ENCODE results near the gene PALLD. TPM values are rescaled to one million over a fixed set of nuclear protein-coding genes. Genes with fewer than 3 reads are reported as not detected.

PALLD gene
- total RNA-seq, 1 donor from 2014 or later, result 85.7 TPM

GRCh38 chr4:168712316-168712890, 215.6 kb downstream of the PALLD start:
- Histone ChIP-seq H3F3A (ENCODE audit: low read depth) (no peaks in the 10 kb centered on the region), H2AFZ (replicated peaks) (no peak overlapping the region), H3K36me3 (peaks cover 5% of the 10 kb centered on the region), H3K4me1 (peaks cover 8% of the 10 kb centered on the region), H3K79me2 (ENCODE audit: low read depth) (no peaks in the 10 kb centered on the region), H3K27me3 (no peaks in the 10 kb centered on the region), H3K27ac (no peak overlapping the region), H3K9me3 (ENCODE audit: low read depth) (no peaks in the 10 kb centered on the region), H3K9ac (no peak overlapping the region), H3K4me2 (no peak overlapping the region), H4K20me1 (ENCODE audit: low read depth) (no peaks in the 10 kb centered on the region), H3K4me3 (no peak overlapping the region)
- DNase-seq (ENCODE audit: low spot score), result no peak
- H3K4me3 Mint-ChIP-seq, result no peak overlapping the region
- no peak overlapping the region for H3K27ac Mint-ChIP-seq
- no peaks in the 10 kb centered on the region for H3K27me3 Mint-ChIP-seq (ENCODE audit: insufficient read depth, low read depth)
- TF ChIP-seq EZH2phosphoT487 (IDR thresholded peaks at IDR 0.05), result no peak
- TF ChIP-seq, protein P1, sequence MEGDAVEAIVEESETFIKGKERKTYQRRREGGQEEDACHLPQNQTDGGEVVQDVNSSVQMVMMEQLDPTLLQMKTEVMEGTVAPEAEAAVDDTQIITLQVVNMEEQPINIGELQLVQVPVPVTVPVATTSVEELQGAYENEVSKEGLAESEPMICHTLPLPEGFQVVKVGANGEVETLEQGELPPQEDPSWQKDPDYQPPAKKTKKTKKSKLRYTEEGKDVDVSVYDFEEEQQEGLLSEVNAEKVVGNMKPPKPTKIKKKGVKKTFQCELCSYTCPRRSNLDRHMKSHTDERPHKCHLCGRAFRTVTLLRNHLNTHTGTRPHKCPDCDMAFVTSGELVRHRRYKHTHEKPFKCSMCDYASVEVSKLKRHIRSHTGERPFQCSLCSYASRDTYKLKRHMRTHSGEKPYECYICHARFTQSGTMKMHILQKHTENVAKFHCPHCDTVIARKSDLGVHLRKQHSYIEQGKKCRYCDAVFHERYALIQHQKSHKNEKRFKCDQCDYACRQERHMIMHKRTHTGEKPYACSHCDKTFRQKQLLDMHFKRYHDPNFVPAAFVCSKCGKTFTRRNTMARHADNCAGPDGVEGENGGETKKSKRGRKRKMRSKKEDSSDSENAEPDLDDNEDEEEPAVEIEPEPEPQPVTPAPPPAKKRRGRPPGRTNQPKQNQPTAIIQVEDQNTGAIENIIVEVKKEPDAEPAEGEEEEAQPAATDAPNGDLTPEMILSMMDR (IDR thresholded peaks at IDR 0.05), result no peak
- no peak for TF ChIP-seq EZH2 (IDR thresholded peaks at IDR 0.05)
- no peaks in the 10 kb centered on the region for H3K9me3 Mint-ChIP-seq
- H3K4me1 Mint-ChIP-seq, result no peaks in the 10 kb centered on the region
- H3K36me3 Mint-ChIP-seq, result peaks cover 28% of the 10 kb centered on the region

DNA sequence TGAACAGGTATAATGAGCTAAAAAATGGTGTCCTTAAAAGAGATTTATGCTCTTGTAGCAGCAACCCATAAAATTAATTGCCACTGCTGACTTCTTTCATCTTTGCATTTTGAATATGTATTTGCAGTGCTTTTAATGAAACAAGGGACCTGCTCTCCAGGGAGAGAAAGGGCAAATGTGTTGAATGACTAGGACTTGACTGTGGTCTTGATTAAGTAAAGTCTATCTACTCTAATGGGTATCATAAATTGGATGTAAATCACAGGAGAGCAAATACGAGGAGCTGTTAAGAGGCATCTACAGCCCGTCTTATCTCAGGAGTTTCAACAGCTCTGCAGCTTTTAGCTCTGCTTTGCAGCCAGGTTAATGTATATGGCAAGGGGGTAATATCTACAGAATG, 216.4 kb downstream of the PALLD start:
- H3K9me3 ChIP-seq (ENCODE audit: low read depth), result no peaks in the 10 kb centered on the region
- H3K4me1 ChIP-seq, result peaks cover 8% of the 10 kb centered on the region
- no peaks in the 10 kb centered on the region for H3K27me3 ChIP-seq
- H2AFZ ChIP-seq (replicated peaks), result no peak overlapping the region
- TF ChIP-seq, protein P1 (IDR thresholded peaks at IDR 0.05), result no peak
- no peak for TF ChIP-seq EZH2phosphoT487 (IDR thresholded peaks at IDR 0.05)
- TF ChIP-seq EZH2 (IDR thresholded peaks at IDR 0.05), result no peak
- H4K20me1 ChIP-seq (ENCODE audit: low read depth), result no peaks in the 10 kb centered on the region
- H3K4me3 ChIP-seq, result no peak overlapping the region
- H3K36me3 ChIP-seq, result peaks cover 5% of the 10 kb centered on the region
- no peaks in the 10 kb centered on the region for H3K9me3 Mint-ChIP-seq
- H3K4me3 Mint-ChIP-seq, result no peak overlapping the region
- no peaks in the 10 kb centered on the region for H3F3A ChIP-seq (ENCODE audit: low read depth)
- peaks cover 33% of the 10 kb centered on the region for H3K36me3 Mint-ChIP-seq
- no peaks in the 10 kb centered on the region for H3K79me2 ChIP-seq (ENCODE audit: low read depth)
- H3K27ac Mint-ChIP-seq, result no peak overlapping the region
- H3K4me2 ChIP-seq, result no peak overlapping the region
- H3K4me1 Mint-ChIP-seq, result no peaks in the 10 kb centered on the region
- H3K27ac ChIP-seq, result no peak overlapping the region
- no peak for DNase-seq (ENCODE audit: low spot score)
- H3K9ac ChIP-seq, result no peak overlapping the region
- H3K27me3 Mint-ChIP-seq (ENCODE audit: insufficient read depth, low read depth), result no peaks in the 10 kb centered on the region

GRCh38 chr4:168715896-168716295, 219.0 kb downstream of the PALLD start:
- H3K36me3 Mint-ChIP-seq, result peaks cover 41% of the 10 kb centered on the region
- Histone ChIP-seq H3K27ac (no peak overlapping the region), H3K27me3 (no peaks in the 10 kb centered on the region), H3K4me1 (peaks cover 8% of the 10 kb centered on the region), H4K20me1 (ENCODE audit: low read depth) (no peaks in the 10 kb centered on the region), H3K36me3 (peaks cover 11% of the 10 kb centered on the region), H3K4me2 (no peak overlapping the region), H3F3A (ENCODE audit: low read depth) (no peaks in the 10 kb centered on the region), H3K79me2 (ENCODE audit: low read depth) (no peaks in the 10 kb centered on the region), H2AFZ (replicated peaks) (no peak overlapping the region), H3K4me3 (no peak overlapping the region), H3K9ac (no peak overlapping the region), H3K9me3 (ENCODE audit: low read depth) (no peaks in the 10 kb centered on the region)
- H3K9me3 Mint-ChIP-seq, result no peaks in the 10 kb centered on the region
- H3K4me3 Mint-ChIP-seq, result no peak overlapping the region
- no peaks in the 10 kb centered on the region for H3K4me1 Mint-ChIP-seq
- DNase-seq (ENCODE audit: low spot score), result no peak
- H3K27ac Mint-ChIP-seq, result no peak overlapping the region
- TF ChIP-seq EZH2phosphoT487 (IDR thresholded peaks at IDR 0.05), result no peak
- TF ChIP-seq, protein P1 (IDR thresholded peaks at IDR 0.05), result no peak
- no peak for TF ChIP-seq EZH2 (IDR thresholded peaks at IDR 0.05)
- no peaks in the 10 kb centered on the region for H3K27me3 Mint-ChIP-seq (ENCODE audit: insufficient read depth, low read depth)
